Body of pancreas (tissue), 4 donors: ENCODE results near the gene GNAT2. TPM values are rescaled to one million over a fixed set of nuclear protein-coding genes. Genes with fewer than 3 reads are reported as not detected.

Source experiments
- ATAC-seq: fragments of 150-250 bp; one replicate; pipeline ENCODE4 v1.9.1; 2016
- DNase-seq, 4 donors: peaks; one replicate each; pipeline ENCODE4 v3.0.0-alpha.2; 2019
- H3K27ac ChIP-seq, 4 donors: fragments of 200-600 bp; sonication (generic); 1 replicate in 3 of 4; 2 replicates in 1 of 4; pipeline versions ENCODE4 v1.5.1 to v1.6.1; 2016 to 2019; ENCODE audit warnings: mild to moderate bottlenecking in 1 of 4, mixed read lengths in 1 of 4, moderate library complexity in 1 of 4
- H3K27me3 ChIP-seq, 2 donors: fragments of 200-600 bp; sonication (generic); one replicate each; pipeline ENCODE4 v1.6.0; 2016; ENCODE audit warnings: mild to moderate bottlenecking in 1 of 2
- H3K36me3 ChIP-seq, 2 donors: fragments of 200-600 bp; sonication (generic); replicated peaks in 1 of 2; 2 replicates each; pipeline ENCODE4 v1.5.1; 2016; ENCODE audit warnings: low read depth in 2 of 2; ENCODE audit not compliant: insufficient read depth in 1 of 2
- H3K4me1 ChIP-seq: fragments of 200-600 bp; sonication (generic); one replicate; pipeline ENCODE4 v1.6.0; 2016
- H3K4me3 ChIP-seq, 2 donors: fragments of 200-600 bp; sonication (generic); 1 replicate in 1 of 2; 2 replicates in 1 of 2; pipeline ENCODE4 v1.5.1; 2016 to 2019
- H3K9me3 ChIP-seq, 3 donors: fragments of 200-600 bp; sonication (generic); 1 replicate in 2 of 3; 2 replicates in 1 of 3; pipeline ENCODE4 v1.5.1; 2016
- POLR2A ChIP-seq, 3 donors: fragments of 450-650 bp; IDR thresholded peaks; one replicate each; pipeline ENCODE4 v1.6.1; 2016; ENCODE audit warnings: antibody characterized with exemption in 3 of 3, mild to moderate bottlenecking in 2 of 3
- WGBS, 2 donors: methylation state at CpG; one replicate each; pipeline ENCODE4 v1.1.5; 2017; 5-methylcytosine and 5-hydroxymethylcytosine counted together
- intact Hi-C: fragments of 100-400 bp; cut with DNase I; formaldehyde crosslinking; loops from one replicate; pipeline ENCODE4 v1.15.1; 2023
- total RNA-seq, 2 donors: library from RNA; depleted of rRNA; stranded (reverse); fragments of >200 nt; gene quantifications; one replicate each; pipeline ENCODE4 v1.1.0, GENCODE V29; 2016
- TF ChIP-seq, protein P1 (sequence below), 7 experiments: fragments of 450-650 bp in 4 of 7; fragments of 200-600 bp in 3 of 7; sonication (generic) in 3 of 7; IDR thresholded peaks; one replicate each; pipeline ENCODE4 v1.5.1; 2016 to 2019; ENCODE audit warnings: antibody characterized with exemption in 7 of 7

The GNAT2 gene
- total RNA-seq, 2 donors from 2014 or later, result not detected

DNA sequence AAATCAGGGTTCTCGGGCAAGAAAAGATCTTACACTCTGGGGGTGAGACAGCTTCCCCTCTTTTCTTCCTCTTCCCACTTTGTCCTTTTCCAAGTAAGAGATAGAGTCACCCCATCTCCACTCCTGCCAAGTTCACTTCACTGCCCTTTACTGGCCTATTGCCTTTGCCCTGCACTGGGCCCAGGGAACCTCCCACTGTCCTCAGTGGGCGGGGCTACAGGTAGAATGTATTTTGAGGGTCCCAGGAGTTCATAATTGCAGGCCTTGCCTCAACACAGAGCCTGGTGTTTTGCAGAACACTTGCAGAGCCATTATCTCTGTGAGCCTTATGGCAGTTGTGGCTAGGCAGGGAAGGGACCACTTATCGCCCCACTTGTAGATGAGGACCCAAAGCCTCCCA lies 3.5 kb upstream of the GNAT2 start:
- peaks cover 46% of the 10 kb centered on the region for H3K4me1 ChIP-seq
- peaks cover 0 to 8% of the 10 kb centered on the region in 2 donors for H3K36me3 ChIP-seq
- peak overlapping the region in 1 of 4 donors; percentile 12 for H3K27ac ChIP-seq
- intact Hi-C loops, result no loop called here
- TF ChIP-seq, protein P1, sequence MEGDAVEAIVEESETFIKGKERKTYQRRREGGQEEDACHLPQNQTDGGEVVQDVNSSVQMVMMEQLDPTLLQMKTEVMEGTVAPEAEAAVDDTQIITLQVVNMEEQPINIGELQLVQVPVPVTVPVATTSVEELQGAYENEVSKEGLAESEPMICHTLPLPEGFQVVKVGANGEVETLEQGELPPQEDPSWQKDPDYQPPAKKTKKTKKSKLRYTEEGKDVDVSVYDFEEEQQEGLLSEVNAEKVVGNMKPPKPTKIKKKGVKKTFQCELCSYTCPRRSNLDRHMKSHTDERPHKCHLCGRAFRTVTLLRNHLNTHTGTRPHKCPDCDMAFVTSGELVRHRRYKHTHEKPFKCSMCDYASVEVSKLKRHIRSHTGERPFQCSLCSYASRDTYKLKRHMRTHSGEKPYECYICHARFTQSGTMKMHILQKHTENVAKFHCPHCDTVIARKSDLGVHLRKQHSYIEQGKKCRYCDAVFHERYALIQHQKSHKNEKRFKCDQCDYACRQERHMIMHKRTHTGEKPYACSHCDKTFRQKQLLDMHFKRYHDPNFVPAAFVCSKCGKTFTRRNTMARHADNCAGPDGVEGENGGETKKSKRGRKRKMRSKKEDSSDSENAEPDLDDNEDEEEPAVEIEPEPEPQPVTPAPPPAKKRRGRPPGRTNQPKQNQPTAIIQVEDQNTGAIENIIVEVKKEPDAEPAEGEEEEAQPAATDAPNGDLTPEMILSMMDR (IDR thresholded peaks at IDR 0.05), result no peak
- no peak for TF ChIP-seq POLR2A (IDR thresholded peaks at IDR 0.05)
- H3K9me3 ChIP-seq, result no peaks in the 10 kb centered on the region
- 75 to 94% methylated on average over 3 of the region's 3 CpGs for WGBS, 2 donors
- no peaks in the 10 kb centered on the region for H3K27me3 ChIP-seq
- DNase-seq (no peak), ATAC-seq (no peak)
- no peak overlapping the region for H3K4me3 ChIP-seq

DNA sequence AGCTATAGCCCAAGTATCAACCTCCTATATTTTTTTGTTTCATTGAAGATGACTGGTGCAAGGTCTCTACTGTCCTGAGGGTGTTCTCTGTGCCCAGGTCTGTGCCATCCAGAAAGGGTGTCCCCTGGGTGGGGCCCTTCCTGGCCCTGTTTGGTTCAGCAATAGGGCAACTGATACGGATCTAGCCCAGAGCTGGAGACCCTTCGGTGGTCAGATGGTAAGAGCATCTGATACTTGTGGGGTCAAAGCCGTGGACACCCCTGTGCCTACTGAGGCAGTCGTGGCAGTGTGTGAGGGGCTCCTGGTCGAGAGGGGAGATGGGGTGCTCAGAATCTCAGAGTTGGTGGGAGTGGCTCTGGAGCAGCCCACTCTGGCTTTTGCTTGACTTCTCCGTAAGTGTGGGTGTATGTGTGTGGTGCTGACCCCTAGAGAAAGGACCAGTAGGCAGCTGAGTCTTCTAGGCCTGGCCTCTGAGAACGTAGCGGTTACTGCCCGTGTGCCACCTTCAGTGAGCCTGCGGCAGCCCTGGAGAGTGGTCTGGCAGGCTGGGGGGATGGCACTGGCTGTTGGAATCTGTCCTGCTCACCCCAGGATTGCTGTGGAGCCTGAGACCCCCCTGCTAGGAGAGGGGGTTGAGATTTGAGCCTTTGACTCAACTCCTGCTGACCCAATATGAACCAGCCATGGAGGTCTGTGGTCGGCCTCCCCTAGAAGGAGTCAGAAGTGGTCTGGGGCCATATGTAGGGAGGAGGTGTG lies 2.9 kb upstream of the GNAT2 start:
- peak overlapping the region in 1 of 4 donors; percentile 12 for H3K27ac ChIP-seq
- H3K27me3 ChIP-seq, result no peaks in the 10 kb centered on the region
- DNase-seq, result no peak
- peaks cover 46% of the 10 kb centered on the region for H3K4me1 ChIP-seq
- TF ChIP-seq POLR2A (IDR thresholded peaks at IDR 0.05), result no peak
- TF ChIP-seq, protein P1 (IDR thresholded peaks at IDR 0.05), result no peak
- peaks cover 0 to 4% of the 10 kb centered on the region in 2 donors for H3K36me3 ChIP-seq
- no peak overlapping the region for H3K4me3 ChIP-seq
- ATAC-seq, result no peak
- no peaks in the 10 kb centered on the region for H3K9me3 ChIP-seq
- intact Hi-C loops, result no loop called here
- 75 to 77% methylated on average over 11 of the region's 11 CpGs for WGBS, 2 donors

DNA sequence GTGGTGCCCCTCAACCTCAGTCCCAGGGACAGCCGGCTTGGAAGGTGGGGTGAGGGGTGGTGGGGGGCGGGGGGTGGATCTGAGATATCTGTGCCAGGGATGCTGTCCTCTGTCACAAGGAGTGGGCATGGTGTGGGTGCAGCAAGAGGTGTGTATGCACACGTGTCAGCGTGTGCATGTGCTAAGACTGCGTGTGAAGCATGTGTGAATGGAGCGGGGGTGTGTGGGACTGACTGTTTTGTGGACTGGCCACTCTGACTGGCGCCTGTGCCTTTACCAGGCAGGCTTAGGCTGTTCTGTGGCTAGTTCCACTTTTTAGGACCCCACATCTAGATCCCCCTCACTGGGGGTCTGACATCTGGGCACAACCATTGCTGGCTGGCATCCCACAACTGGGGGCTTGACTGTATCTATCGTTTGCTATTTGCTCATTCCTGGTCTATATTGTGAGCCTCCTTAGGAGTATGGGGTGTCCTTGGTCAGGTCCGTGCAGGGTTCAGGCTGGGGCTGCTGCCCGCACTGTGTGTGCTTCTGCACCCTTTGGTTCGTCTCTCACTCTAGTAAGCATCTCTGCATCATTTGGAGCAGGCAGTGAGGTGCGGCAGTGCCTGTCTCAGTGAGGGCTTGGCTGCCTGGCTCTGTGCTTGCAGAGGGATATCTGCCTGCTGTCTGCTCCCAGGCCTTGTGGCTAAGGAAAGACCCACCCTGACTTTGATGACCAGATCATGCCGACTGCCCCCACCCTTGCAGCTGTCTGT lies 2.1 kb upstream of the GNAT2 start:
- H3K27ac ChIP-seq, result peak overlapping the region in 3 of 4 donors; percentile 80 to 85 (median 83)
- intact Hi-C loops, result no loop called here
- H3K9me3 ChIP-seq, result no peaks in the 10 kb centered on the region
- H3K27me3 ChIP-seq, result no peaks in the 10 kb centered on the region
- DNase-seq, result no peak
- 25 to 49% methylated on average over 11 to 13 of the region's 13 CpGs for WGBS, 2 donors
- no peaks in the 10 kb centered on the region for H3K36me3 ChIP-seq
- no peak for TF ChIP-seq POLR2A (IDR thresholded peaks at IDR 0.05)
- TF ChIP-seq, protein P1 (IDR thresholded peaks at IDR 0.05), result no peak
- no peak for ATAC-seq
- peaks cover 46% of the 10 kb centered on the region for H3K4me1 ChIP-seq
- peak overlapping the region; percentile 35 to 71 for H3K4me3 ChIP-seq

DNA sequence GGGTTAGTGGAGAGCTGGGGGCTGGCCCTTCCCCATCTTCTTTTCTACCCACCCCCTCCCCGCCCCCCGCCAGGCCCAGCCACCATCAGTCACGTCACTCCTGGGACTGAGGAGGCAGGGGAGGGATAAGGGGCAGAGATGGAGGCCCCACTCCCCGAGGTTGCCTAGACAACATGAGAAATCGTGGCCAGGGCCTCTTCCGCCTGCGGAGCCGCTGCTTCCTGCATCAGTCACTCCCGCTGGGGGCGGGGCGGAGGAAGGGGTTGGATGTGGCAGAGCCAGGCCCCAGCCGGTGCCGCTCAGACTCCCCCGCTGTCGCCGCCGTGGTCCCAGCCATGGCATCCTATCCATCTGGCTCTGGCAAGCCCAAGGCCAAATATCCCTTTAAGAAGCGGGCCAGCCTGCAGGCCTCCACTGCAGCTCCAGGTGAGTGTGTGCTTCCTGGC lies 1.4 kb upstream of the GNAT2 start:
- Histone ChIP-seq H3K9me3 (no peaks in the 10 kb centered on the region), H3K4me3 (peak overlapping the region; percentile 35 to 71), H3K4me1 (peaks cover 46% of the 10 kb centered on the region), H3K36me3 (no peaks in the 10 kb centered on the region), H3K27ac (peak overlapping the region in 3 of 4 donors; percentile 80 to 85 (median 83)), H3K27me3 (no peaks in the 10 kb centered on the region)
- WGBS, 2 donors, result 0 to 1% methylated on average over 3 to 18 of the region's 18 CpGs
- intact Hi-C loops, result no loop called here
- DNase-seq, result peak; percentile 87 to 94 (median 90)
- TF ChIP-seq, protein P1 (IDR thresholded peaks at IDR 0.05), result no peak
- no peak for TF ChIP-seq POLR2A (IDR thresholded peaks at IDR 0.05)
- ATAC-seq, result peak; percentile 70
